COR-L47 (cell line): ENCODE results near the gene DTX1.
A peak's percentile ranks its signal among the peaks of the same experiment; 100 is the strongest.
"Not testable (repeated sequence)": the region's sequence is repeated elsewhere in the genome, so short reads cannot be mapped to it uniquely, and the experiment has no call there.

Experiments
- DNase-seq: peaks from one replicate; lab custom pipeline; 2025; lab: John Stamatoyannopoulos, UW

Gene DTX1

GRCh38 chr12:113115455-113116126 is 59.1 kb downstream of the DTX1 start:
- no peak for DNase-seq

GRCh38 chr12:113116875-113117274 is 60.3 kb downstream of the DTX1 start:
- DNase-seq = no peak

- not testable (repeated sequence) for DNase-seq
These were observed 61.2 kb downstream of the DTX1 start for GRCh38 chr12:113117684-113118083.

- no peak for DNase-seq
These were observed 61.6 kb downstream of the DTX1 start for GRCh38 chr12:113118142-113118541.

GRCh38 chr12:113119980-113120669 is 63.6 kb downstream of the DTX1 start:
- no peak for DNase-seq

GRCh38 chr12:113120670-113121370 is 64.3 kb downstream of the DTX1 start:
- no peak for DNase-seq

GRCh38 chr12:113127791-113128199 is 71.3 kb downstream of the DTX1 start:
- no peak for DNase-seq

GRCh38 chr12:113128802-113129663 is 72.5 kb downstream of the DTX1 start:
- no peak for DNase-seq

GRCh38 chr12:113129664-113130456 is 73.3 kb downstream of the DTX1 start:
- no peak for DNase-seq

GRCh38 chr12:113130457-113131135 is 74.1 kb downstream of the DTX1 start:
- no peak for DNase-seq

GRCh38 chr12:113131556-113131955 is 75.0 kb downstream of the DTX1 start:
- no peak for DNase-seq

- no peak for DNase-seq
These were observed 76.5 kb downstream of the DTX1 start for GRCh38 chr12:113133036-113133435.

- no peak for DNase-seq
These were observed 77.1 kb downstream of the DTX1 start for GRCh38 chr12:113133666-113134065.

- no peak for DNase-seq
These were observed 77.5 kb downstream of the DTX1 start for GRCh38 chr12:113134071-113134470.

- DNase-seq = no peak
These were observed 78.0 kb downstream of the DTX1 start for GRCh38 chr12:113134521-113134951.

- peak; percentile 68 for DNase-seq
These were observed 78.9 kb downstream of the DTX1 start, which contains the start of gene RASAL1 for GRCh38 chr12:113135178-113136127. RASAL1 (minus strand) TSS chr12:113135761; CDS start chr12:113135462, 299 bp downstream.

- no peak for DNase-seq
These were observed 79.8 kb downstream of the DTX1 start for GRCh38 chr12:113136128-113136989.

- no peak for DNase-seq
These were observed 80.5 kb downstream of the DTX1 start for GRCh38 chr12:113136990-113137511.
